ENCODE data around the gene PCCA. TPM values are rescaled to one million over a fixed set of nuclear protein-coding genes. Genes with fewer than 3 reads are reported as not detected.

Gene PCCA
- total and polyA plus RNA-seq, 5 donors = 35.6 to 56.2 (median 54.6) TPM

- no peaks in the 10 kb centered on the region for H3K4me1 ChIP-seq (ENCODE audit: control insufficient read depth, insufficient read depth, low read length)
- H3K27ac ChIP-seq (ENCODE audit: low read length) = peak overlapping the region; percentile 69
- H3K4me3 ChIP-seq (ENCODE audit: low read length) = no peak overlapping the region
- 73% methylated on average over 12 of the region's 12 CpGs for WGBS
- H3K9me3 ChIP-seq (ENCODE audit: control insufficient read depth, low read length) = no peaks in the 10 kb centered on the region
- no peaks in the 10 kb centered on the region for H3K27me3 ChIP-seq (ENCODE audit: control insufficient read depth, insufficient read depth)
- ATAC-seq = peak; percentile 98 to 100
- intact Hi-C loops (cut with DNase I) = no loop called here
- DNase-seq = peak; percentile 64 to 83 (median 79)
Observed at GRCh38 chr13:100392709-100393630, 304.1 kb downstream of the PCCA start.

GRCh38 chr13:100394005-100394695, 305.3 kb downstream of the PCCA start:
- no peak overlapping the region for H3K27ac ChIP-seq (ENCODE audit: low read length)
- no peak for ATAC-seq
- no peaks in the 10 kb centered on the region for H3K27me3 ChIP-seq (ENCODE audit: control insufficient read depth, insufficient read depth)
- H3K4me3 ChIP-seq (ENCODE audit: low read length) = no peak overlapping the region
- no peaks in the 10 kb centered on the region for H3K4me1 ChIP-seq (ENCODE audit: control insufficient read depth, insufficient read depth, low read length)
- H3K9me3 ChIP-seq (ENCODE audit: control insufficient read depth, low read length) = no peaks in the 10 kb centered on the region
- DNase-seq = no peak
- intact Hi-C loops (cut with DNase I) = no loop called here
- WGBS = 81% methylated on average over 9 of the region's 9 CpGs

GRCh38 chr13:100395698-100396373, 306.9 kb downstream of the PCCA start:
- 85% methylated on average over 4 of the region's 4 CpGs for WGBS
- H3K27ac ChIP-seq (ENCODE audit: low read length) = no peak overlapping the region

GRCh38 chr13:100396776-100397175, 307.9 kb downstream of the PCCA start:
- ATAC-seq (no peak), DNase-seq (no peak)
- intact Hi-C loops (cut with DNase I) = no loop called here
- 86% methylated on average over 6 of the region's 6 CpGs for WGBS
- H3K4me1 ChIP-seq (ENCODE audit: control insufficient read depth, insufficient read depth, low read length) = no peaks in the 10 kb centered on the region
- H3K27ac ChIP-seq (ENCODE audit: low read length) = no peak overlapping the region
- H3K4me3 ChIP-seq (ENCODE audit: low read length) = no peak overlapping the region
- H3K9me3 ChIP-seq (ENCODE audit: control insufficient read depth, low read length) = no peaks in the 10 kb centered on the region
- no peaks in the 10 kb centered on the region for H3K27me3 ChIP-seq (ENCODE audit: control insufficient read depth, insufficient read depth)

More at GRCh38 chr13:100395698-100396373, 306.9 kb downstream of the PCCA start:
- Histone ChIP-seq H3K27me3 (ENCODE audit: control insufficient read depth, insufficient read depth) (no peaks in the 10 kb centered on the region), H3K9me3 (ENCODE audit: control insufficient read depth, low read length) (no peaks in the 10 kb centered on the region), H3K4me1 (ENCODE audit: control insufficient read depth, insufficient read depth, low read length) (no peaks in the 10 kb centered on the region), H3K4me3 (ENCODE audit: low read length) (no peak overlapping the region)
- DNase-seq (no peak), ATAC-seq (no peak)
- intact Hi-C loops (cut with DNase I) = no loop called here

GRCh38 chr13:100397627-100398026, 308.7 kb downstream of the PCCA start:
- 92% methylated on average over 4 of the region's 4 CpGs for WGBS
- no peak for DNase-seq
- Histone ChIP-seq H3K4me3 (ENCODE audit: low read length) (no peak overlapping the region), H3K27me3 (ENCODE audit: control insufficient read depth, insufficient read depth) (no peaks in the 10 kb centered on the region), H3K4me1 (ENCODE audit: control insufficient read depth, insufficient read depth, low read length) (no peaks in the 10 kb centered on the region), H3K9me3 (ENCODE audit: control insufficient read depth, low read length) (no peaks in the 10 kb centered on the region), H3K27ac (ENCODE audit: low read length) (no peak overlapping the region)
- no peak for ATAC-seq
- intact Hi-C loops (cut with DNase I) = no loop called here

- 96% methylated on average over 2 of the region's 2 CpGs for WGBS
- no peaks in the 10 kb centered on the region for H3K27me3 ChIP-seq (ENCODE audit: control insufficient read depth, insufficient read depth)
- intact Hi-C loops (cut with DNase I) = no loop called here
Observed at GRCh38 chr13:100398360-100398759, 309.5 kb downstream of the PCCA start.

GRCh38 chr13:100399455-100399854, 310.6 kb downstream of the PCCA start:
- Histone ChIP-seq H3K9me3 (ENCODE audit: control insufficient read depth, low read length) (no peaks in the 10 kb centered on the region), H3K4me3 (ENCODE audit: low read length) (no peak overlapping the region), H3K4me1 (ENCODE audit: control insufficient read depth, insufficient read depth, low read length) (no peaks in the 10 kb centered on the region), H3K27ac (ENCODE audit: low read length) (no peak overlapping the region), H3K27me3 (ENCODE audit: control insufficient read depth, insufficient read depth) (no peaks in the 10 kb centered on the region)
- 97% methylated on average over 1 of the region's 1 CpG for WGBS
- intact Hi-C loops (cut with DNase I) = no loop called here
- DNase-seq = no peak
- no peak for ATAC-seq

More at GRCh38 chr13:100398360-100398759, 309.5 kb downstream of the PCCA start:
- DNase-seq (no peak), ATAC-seq (no peak)
- no peaks in the 10 kb centered on the region for H3K4me1 ChIP-seq (ENCODE audit: control insufficient read depth, insufficient read depth, low read length)
- H3K9me3 ChIP-seq (ENCODE audit: control insufficient read depth, low read length) = no peaks in the 10 kb centered on the region
- no peak overlapping the region for H3K27ac ChIP-seq (ENCODE audit: low read length)
- H3K4me3 ChIP-seq (ENCODE audit: low read length) = no peak overlapping the region

GRCh38 chr13:100403675-100404074, 314.8 kb downstream of the PCCA start:
- 85% methylated on average over 6 of the region's 6 CpGs for WGBS

GRCh38 chr13:100409132-100409531, 320.2 kb downstream of the PCCA start:
- DNase-seq = no peak
- ATAC-seq = no peak
- Histone ChIP-seq H3K4me3 (ENCODE audit: low read length) (no peak overlapping the region), H3K4me1 (ENCODE audit: control insufficient read depth, insufficient read depth, low read length) (no peaks in the 10 kb centered on the region), H3K9me3 (ENCODE audit: control insufficient read depth, low read length) (peaks cover 12% of the 10 kb centered on the region), H3K27ac (ENCODE audit: low read length) (no peak overlapping the region), H3K27me3 (ENCODE audit: control insufficient read depth, insufficient read depth) (no peaks in the 10 kb centered on the region)
- intact Hi-C loops (cut with DNase I) = no loop called here
- WGBS = 98% methylated on average over 5 of the region's 5 CpGs

More at GRCh38 chr13:100403675-100404074, 314.8 kb downstream of the PCCA start:
- ATAC-seq (no peak), DNase-seq (no peak)
- Histone ChIP-seq H3K4me3 (ENCODE audit: low read length) (no peak overlapping the region), H3K27me3 (ENCODE audit: control insufficient read depth, insufficient read depth) (no peaks in the 10 kb centered on the region), H3K27ac (ENCODE audit: low read length) (no peak overlapping the region), H3K4me1 (ENCODE audit: control insufficient read depth, insufficient read depth, low read length) (no peaks in the 10 kb centered on the region), H3K9me3 (ENCODE audit: control insufficient read depth, low read length) (peaks cover 2% of the 10 kb centered on the region)
- intact Hi-C loops (cut with DNase I) = no loop called here

- no peaks in the 10 kb centered on the region for H3K9me3 ChIP-seq (ENCODE audit: control insufficient read depth, low read length)
- intact Hi-C loops (cut with DNase I) = no loop called here
- 98% methylated on average over 2 of the region's 2 CpGs for WGBS
- H3K4me1 ChIP-seq (ENCODE audit: control insufficient read depth, insufficient read depth, low read length) = no peaks in the 10 kb centered on the region
- H3K4me3 ChIP-seq (ENCODE audit: low read length) = no peak overlapping the region
- no peak for ATAC-seq
- H3K27ac ChIP-seq (ENCODE audit: low read length) = no peak overlapping the region
- H3K27me3 ChIP-seq (ENCODE audit: control insufficient read depth, insufficient read depth) = no peaks in the 10 kb centered on the region
- DNase-seq = no peak
Observed at GRCh38 chr13:100423375-100423774, 334.5 kb downstream of the PCCA start.

- no peak for ATAC-seq
- WGBS = 66% methylated on average over 3 of the region's 3 CpGs
Observed at GRCh38 chr13:100428986-100429385, 340.1 kb downstream of the PCCA start.

More at GRCh38 chr13:100428986-100429385, 340.1 kb downstream of the PCCA start:
- Histone ChIP-seq H3K9me3 (ENCODE audit: control insufficient read depth, low read length) (no peaks in the 10 kb centered on the region), H3K4me1 (ENCODE audit: control insufficient read depth, insufficient read depth, low read length) (no peaks in the 10 kb centered on the region), H3K4me3 (ENCODE audit: low read length) (no peak overlapping the region), H3K27me3 (ENCODE audit: control insufficient read depth, insufficient read depth) (no peaks in the 10 kb centered on the region), H3K27ac (ENCODE audit: low read length) (no peak overlapping the region)
- DNase-seq = no peak
- intact Hi-C loops (cut with DNase I) = no loop called here
